GM21529 (cell line): ENCODE data around the gene FAM120A.

ENCODE experiments used
- ATAC-seq: cut with Tn5 transposase; IDR thresholded peaks from one replicate; pipeline ENCODE4 v1.9.1; 2021; ENCODE audit not compliant: unreplicated experiment

The FAM120A gene

GRCh38 chr9:93576258-93577077 lies 125.0 kb downstream of the FAM120A start, which contains the start of gene PHF2:
PHF2 (plus strand) TSS chr9:93576584; CDS start chr9:93576774, 190 bp downstream.
- ATAC-seq: peak; percentile 36

GRCh38 chr9:93577078-93577974 lies 125.8 kb downstream of the FAM120A start:
- peak; percentile 24 for ATAC-seq

- no peak for ATAC-seq
These were observed 126.6 kb downstream of the FAM120A start for GRCh38 chr9:93577975-93578682.

GRCh38 chr9:93578844-93579243 lies 127.4 kb downstream of the FAM120A start:
- ATAC-seq: no peak

- ATAC-seq: no peak
These were observed 128.4 kb downstream of the FAM120A start for GRCh38 chr9:93579711-93580516.

- no peak for ATAC-seq
These were observed 129.3 kb downstream of the FAM120A start for GRCh38 chr9:93580654-93581380.

GRCh38 chr9:93582115-93582514 lies 130.6 kb downstream of the FAM120A start:
- ATAC-seq: no peak

GRCh38 chr9:93582550-93582949 lies 131.1 kb downstream of the FAM120A start:
- ATAC-seq: no peak

- no peak for ATAC-seq
These were observed 133.8 kb downstream of the FAM120A start for GRCh38 chr9:93585259-93585658.

GRCh38 chr9:93585695-93586094 lies 134.2 kb downstream of the FAM120A start:
- ATAC-seq: no peak

- no peak for ATAC-seq
These were observed 135.0 kb downstream of the FAM120A start for GRCh38 chr9:93586290-93587057.

- ATAC-seq: no peak
These were observed 135.8 kb downstream of the FAM120A start for GRCh38 chr9:93587284-93587650.

GRCh38 chr9:93587651-93588347 lies 136.3 kb downstream of the FAM120A start:
- no peak for ATAC-seq

GRCh38 chr9:93588641-93589609 lies 137.4 kb downstream of the FAM120A start:
- no peak for ATAC-seq

GRCh38 chr9:93589688-93590087 lies 138.2 kb downstream of the FAM120A start:
- no peak for ATAC-seq

- no peak for ATAC-seq
These were observed 139.2 kb downstream of the FAM120A start for GRCh38 chr9:93590609-93591234.
